ENCODE data around the gene FOXN1.
A peak's percentile ranks its signal among the peaks of the same experiment; 100 is the strongest.

Gene FOXN1

DNA sequence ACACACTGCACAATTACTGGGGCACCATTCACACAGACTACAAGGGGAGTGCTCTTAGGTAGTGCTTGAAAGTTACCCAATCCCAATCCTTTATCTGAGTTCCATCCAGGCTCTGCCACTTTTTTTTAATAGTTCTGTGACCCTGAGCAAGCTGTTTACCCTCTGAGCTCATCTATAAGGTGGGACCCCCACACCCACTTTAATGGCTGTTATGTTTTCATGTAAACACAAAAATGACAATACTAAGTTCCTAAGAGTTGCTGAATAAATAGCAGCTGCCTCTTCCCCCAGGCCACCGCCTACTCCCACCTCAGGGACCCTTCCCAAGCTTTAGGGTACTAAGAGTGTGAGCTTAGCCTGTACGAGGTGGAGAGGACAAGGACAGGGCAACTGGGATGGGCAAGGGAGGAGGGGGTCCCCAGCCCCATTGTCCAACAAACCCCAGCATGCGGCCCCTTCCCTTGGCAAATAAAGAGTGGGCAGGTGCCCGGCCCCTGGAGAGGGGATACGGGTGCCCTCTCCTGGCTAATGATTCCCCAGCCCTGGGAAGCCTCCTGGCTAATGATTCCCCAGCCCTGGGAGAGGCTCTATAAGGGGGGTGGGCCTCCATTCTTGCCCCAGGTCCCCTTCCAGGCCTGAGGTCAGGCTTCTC, 18.1 kb upstream of the FOXN1 start:
- FAIRE-seq, result no peak
- DNase-seq (ENCODE audit: insufficient read length, low spot score), result no peak
- TF ChIP-seq POLR2A (IDR thresholded peaks at IDR 0.05; ENCODE audit: low read depth, low read length), result no peak

DNA sequence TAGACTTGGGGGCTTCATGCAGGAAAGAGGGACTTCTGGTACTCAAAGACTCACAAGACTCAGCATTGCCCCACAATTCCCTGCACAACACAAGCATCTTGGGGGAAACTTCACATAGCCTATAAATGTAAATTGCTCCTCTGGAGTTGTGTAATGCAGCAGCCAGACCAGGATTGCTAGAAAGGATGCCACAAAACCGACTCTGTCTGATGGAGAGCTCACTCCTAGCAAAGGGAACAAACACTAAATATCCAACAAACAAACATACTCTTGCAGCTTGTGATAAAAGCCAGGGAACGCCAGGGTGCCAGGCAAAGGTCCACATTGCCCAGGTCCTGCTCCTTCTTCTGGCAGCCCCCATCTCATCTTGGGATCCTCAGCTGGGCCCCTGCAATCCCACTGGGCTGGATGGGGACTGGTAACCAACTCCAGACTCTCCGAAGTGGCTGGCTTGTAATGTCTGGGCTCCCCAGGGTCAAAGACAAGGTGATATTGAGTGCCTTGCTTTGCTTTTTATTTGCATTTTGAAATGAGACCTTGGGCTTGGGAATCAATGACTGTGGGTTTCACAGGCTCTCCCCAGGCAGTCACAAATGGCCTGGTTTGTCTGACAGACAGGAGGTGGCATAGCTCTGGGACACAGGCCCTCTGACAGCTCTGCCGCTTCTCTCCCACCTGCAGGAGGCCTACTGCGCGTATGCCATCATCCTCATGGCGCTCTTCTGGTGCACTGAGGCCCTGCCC, 17.4 kb upstream of the FOXN1 start:
- FAIRE-seq (no peak), DNase-seq (ENCODE audit: insufficient read length, low spot score) (no peak)

DNA sequence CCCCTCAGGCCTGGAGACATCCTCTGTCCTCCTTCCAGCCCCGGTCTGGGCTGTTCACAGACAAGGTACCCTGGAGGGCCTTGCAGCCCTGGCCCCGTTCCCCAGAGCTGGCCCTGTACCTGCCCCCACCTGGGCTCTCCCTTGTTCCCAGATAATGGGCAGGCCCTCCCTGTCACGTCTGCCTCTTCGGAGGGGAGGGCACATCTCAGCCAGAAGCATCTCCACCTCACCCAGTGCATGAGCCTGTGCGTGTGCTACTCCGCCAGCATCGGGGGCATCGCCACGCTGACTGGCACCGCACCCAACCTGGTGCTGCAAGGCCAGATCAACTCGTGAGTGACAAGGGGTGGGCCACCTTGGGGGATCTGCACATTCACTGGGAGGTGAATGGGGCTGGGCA, 14.9 kb upstream of the FOXN1 start:
- no peak for DNase-seq (ENCODE audit: insufficient read length, low spot score)
- TF ChIP-seq POLR2A (IDR thresholded peaks at IDR 0.05; ENCODE audit: low read depth, low read length), result no peak
- no peak for FAIRE-seq

More for the DNA sequence above, 17.4 kb upstream of the FOXN1 start:
- no peak for TF ChIP-seq POLR2A (IDR thresholded peaks at IDR 0.05; ENCODE audit: low read depth, low read length)

DNA sequence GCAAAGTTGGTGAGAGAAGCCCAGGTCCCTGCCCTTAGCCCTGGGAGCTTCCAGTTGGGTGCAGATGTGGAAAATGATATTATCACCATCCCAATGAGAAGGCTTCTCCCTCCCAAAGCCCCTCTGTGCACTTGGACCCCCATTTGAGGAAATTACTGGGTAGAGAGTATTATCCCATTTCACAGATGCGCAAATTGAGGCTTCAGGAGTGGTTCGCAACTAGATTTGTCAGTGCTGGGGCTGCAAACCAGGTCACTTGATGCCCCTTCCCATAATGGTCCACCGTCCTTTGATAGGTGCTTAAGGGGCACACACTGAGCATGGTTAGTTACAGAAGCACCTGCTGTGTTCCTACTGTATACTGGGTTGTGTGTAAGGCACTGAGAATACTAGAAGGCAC, 14.3 kb upstream of the FOXN1 start:
- TF ChIP-seq POLR2A (IDR thresholded peaks at IDR 0.05; ENCODE audit: low read depth, low read length), result no peak
- no peak for FAIRE-seq
- DNase-seq (ENCODE audit: insufficient read length, low spot score), result no peak

DNA sequence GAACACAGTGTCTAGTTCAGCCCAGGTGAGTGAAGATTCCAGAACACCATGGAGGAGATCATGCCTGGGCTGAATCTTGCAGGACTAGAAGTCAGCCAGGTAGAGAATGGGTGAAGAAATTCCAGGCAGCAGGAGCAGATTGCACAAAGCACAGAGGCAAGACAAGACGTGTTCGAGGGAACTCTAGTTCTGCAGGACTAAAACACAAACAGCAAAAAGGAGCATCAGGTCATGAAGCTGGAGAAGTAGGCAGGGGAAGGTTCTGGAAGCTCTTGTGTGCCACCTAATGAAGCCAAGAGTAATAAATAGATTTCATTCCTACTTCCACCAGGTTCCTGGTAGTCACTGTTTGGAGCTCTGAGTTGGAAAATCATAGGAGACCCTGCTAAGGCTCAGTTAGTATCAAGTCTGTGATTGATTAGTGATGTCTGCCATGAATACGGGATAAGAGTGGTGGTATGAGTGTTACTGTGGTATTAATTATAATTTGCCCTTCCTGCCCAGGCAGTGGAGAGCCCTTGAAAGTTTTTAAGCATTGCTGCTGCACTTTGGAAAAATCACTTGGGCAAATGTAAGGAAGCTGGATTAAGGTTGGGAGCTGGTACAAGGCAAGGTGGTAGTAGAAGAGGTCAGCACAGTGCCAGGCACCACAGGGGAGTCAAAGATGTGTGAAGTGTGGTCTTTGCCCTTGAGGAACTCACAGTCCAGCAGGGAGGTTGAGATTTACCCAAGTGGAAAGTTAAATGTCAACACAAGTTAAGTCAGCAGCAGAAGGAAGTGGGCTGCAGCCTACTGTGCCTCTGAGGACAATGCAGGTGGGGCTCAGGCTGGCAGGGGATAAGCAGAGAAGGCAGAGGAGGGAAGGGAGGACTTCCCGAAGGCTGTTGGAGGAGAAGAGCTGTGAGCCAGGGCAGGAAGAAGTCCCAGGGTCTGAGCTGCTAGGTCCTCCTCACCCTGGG, 13.5 kb upstream of the FOXN1 start:
- DNase-seq (ENCODE audit: insufficient read length, low spot score) (no peak), FAIRE-seq (no peak)
- TF ChIP-seq POLR2A (IDR thresholded peaks at IDR 0.05; ENCODE audit: low read depth, low read length), result no peak

DNA sequence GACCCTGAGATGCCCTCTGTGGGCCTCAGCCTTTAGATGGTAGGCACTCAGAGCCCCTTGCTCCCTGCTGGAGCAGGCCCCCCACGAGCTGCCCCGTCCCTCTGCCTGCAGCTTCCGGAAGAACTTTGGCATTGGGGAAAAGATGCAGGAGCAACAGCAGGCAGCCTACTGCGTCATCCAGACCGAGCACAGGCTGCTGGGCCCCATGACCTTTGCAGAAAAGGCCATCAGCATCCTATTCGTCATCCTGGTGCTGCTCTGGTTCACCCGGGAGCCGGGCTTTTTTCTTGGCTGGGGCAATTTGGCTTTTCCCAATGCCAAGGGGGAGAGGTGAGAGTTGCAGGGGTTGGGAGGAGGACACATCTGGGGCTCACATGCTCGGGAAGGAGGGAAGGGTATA, 12.7 kb upstream of the FOXN1 start:
- DNase-seq (ENCODE audit: insufficient read length, low spot score) (peak; percentile 57), FAIRE-seq (no peak)
- no peak for TF ChIP-seq POLR2A (IDR thresholded peaks at IDR 0.05; ENCODE audit: low read depth, low read length)

DNA sequence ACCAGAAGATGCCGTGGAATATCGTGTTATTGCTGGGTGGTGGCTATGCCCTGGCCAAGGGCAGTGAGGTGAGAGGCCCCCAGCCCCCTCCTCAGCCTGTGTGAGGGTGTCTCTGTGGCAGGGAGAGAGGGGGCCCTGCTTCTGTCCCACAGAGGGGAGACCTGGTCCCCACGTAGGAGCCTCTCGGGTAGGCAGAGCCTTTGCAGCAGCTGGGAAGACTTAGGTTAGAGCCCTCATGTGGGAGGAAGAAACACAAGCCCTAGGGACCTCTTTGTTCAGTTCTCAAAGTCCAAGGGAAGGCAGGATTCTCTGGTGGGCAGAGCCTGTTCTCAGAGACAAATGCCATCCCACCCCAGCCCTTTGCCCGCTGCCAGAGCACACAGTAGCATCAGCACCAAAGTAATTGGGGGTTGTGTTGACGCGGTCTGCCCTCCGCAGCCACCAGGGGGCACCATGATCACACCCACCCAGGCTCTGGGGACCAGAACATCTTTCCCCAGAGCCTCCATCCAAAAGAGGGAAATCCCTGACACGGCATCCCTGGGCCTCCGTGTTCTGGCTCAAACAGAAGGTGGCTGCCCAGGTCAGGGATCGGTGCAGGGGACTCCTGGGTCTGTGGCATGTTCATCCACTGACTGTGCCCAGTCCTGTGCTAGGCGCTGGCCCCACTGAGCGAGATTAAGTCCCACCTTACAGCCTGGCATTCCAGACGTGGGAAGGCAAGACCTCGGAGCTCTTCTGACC, 11.5 kb upstream of the FOXN1 start:
- no peak for FAIRE-seq
- peak; percentile 71 for DNase-seq (ENCODE audit: insufficient read length, low spot score)
- TF ChIP-seq POLR2A (IDR thresholded peaks at IDR 0.05; ENCODE audit: low read depth, low read length), result no peak

DNA sequence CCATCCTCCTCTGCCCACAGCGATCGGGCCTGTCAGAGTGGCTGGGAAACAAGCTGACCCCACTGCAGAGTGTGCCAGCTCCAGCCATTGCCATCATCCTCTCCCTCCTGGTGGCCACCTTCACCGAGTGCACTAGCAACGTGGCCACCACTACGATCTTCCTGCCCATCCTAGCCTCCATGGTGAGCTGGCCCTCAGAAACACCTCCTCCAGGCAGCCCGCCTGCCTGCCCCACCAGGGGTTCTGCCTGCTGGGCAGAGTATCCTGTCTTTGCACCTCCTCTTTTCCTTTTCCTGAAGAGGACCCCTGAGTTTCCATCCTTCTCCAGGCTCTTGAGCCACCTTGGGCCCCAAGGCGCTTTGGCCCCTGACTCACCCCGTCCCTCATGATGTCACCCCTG, 10.5 kb upstream of the FOXN1 start:
- TF ChIP-seq POLR2A (IDR thresholded peaks at IDR 0.05; ENCODE audit: low read depth, low read length), result no peak
- FAIRE-seq, result no peak
- no peak for DNase-seq (ENCODE audit: insufficient read length, low spot score)

DNA sequence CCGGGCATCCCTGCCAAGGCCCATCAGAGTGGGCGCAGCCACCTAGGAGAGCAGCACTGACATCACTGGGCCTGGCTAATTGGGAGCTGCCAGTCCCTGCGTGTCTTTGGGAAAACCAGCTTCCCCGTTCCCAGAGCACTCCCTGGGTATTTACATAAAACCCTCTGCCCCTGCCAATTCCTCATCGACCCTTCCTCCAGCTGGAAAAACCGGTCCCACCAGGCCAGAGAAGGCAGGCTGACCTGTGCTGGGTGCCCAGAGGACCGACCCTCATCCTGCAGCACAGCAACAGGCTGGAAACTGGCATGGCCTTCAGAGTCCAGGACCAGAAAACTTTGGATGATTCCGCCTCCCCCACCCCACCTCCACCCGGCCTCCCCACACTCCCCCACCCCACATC, 8.2 kb upstream of the FOXN1 start:
- DNase-seq (ENCODE audit: insufficient read length, low spot score) (no peak), FAIRE-seq (no peak)
- no peak for TF ChIP-seq POLR2A (IDR thresholded peaks at IDR 0.05; ENCODE audit: low read depth, low read length)

DNA sequence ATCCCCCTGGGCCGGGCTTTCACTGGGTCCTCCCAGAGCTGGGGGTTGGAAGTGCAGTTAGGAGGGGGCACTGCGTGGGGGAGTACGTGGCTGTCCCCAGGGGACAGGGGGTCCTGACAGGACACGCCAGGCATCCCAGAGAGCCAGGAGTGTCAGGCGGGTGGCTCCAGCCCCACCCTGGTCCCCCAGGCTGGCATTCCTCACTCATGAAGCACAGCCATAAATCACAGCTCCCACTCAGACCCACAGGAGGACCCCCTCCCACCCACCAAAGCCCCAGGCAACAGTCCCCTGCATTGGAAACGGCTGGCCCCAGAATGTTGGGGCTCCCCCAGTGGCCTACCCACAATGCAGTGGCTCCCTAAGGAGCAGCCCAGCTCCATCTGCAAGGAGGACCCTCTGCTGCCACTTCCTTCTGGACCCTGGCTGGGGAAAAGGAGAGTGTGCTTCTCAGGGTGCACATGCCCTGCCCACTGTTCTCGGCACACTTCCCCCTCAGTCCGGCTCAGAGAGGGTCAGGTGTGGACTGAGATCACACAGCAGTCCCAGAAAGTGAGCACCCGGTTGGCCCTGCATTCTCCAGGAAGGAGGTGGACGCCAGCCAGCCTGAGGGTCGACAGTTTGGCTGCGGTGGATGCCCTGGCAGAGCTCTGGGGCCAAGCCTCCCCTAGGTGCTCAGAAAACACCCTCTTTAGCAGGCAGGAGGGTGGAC, 7.3 kb upstream of the FOXN1 start:
- DNase-seq (ENCODE audit: insufficient read length, low spot score), result no peak
- TF ChIP-seq POLR2A (IDR thresholded peaks at IDR 0.05; ENCODE audit: low read depth, low read length), result no peak
- FAIRE-seq, result no peak

DNA sequence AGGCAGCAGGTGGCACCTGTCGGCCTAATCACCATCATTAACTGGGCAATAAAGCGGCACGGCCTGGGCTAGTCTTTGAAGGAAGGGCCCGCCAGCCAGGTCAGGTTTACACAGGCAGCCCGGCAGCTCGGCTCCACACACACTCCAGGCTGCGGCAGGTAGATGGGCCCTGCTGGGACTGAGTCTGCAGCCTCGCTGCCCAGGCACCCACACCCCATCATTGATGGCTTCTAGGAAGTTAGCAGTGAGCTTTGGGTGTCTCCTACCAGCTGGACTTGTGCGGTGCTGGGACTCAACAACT, 6.8 kb upstream of the FOXN1 start:
- TF ChIP-seq POLR2A (IDR thresholded peaks at IDR 0.05; ENCODE audit: low read depth, low read length), result no peak
- DNase-seq (ENCODE audit: insufficient read length, low spot score) (no peak), FAIRE-seq (no peak)

DNA sequence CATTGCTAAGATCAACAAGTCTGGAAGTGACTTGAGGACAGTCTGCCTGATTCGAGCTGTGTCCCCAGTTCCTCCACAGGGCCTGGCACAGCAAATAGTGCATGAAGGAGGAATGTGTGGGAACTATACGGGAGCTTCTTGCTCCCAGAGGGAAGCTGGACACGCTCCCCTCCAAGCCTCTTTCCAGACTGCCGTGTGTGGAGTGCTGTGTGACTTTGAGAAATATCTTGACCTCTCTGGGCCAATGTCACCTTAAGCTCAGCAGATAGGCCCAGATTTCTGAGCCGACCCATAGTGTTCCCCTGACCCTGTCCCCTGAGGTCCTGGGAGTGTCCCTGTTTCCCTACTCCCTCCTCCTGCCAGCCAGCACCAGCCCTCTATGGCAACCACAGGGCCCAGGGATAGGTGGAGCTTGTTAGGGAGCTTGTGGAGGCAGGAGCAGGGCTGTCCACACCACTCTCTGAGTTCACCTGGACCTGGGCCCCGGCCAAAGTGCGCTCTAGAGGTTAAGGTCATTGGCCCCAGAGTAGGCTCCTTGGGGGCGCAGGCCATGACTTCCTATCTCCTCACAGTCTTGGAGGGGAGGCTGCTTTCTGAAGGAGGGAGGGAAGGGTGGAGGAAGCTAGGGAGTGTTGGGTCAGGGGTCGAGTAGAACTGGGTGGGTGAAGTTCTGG, 6.3 kb upstream of the FOXN1 start:
- DNase-seq (ENCODE audit: insufficient read length, low spot score) (no peak), FAIRE-seq (no peak)
- TF ChIP-seq POLR2A (IDR thresholded peaks at IDR 0.05; ENCODE audit: low read depth, low read length), result no peak

All from H54 (cell line).